Measurements from ENCODE around the gene RRAGC.
"Not testable (repeated sequence)": the region's sequence is repeated elsewhere in the genome, so short reads cannot be mapped to it uniquely, and the experiment has no call there.

The RRAGC gene

GRCh38 chr1:38814444-38814983 is 45.1 kb downstream of the RRAGC start:
- TF ChIP-seq CTCF (IDR thresholded peaks at IDR 0.05; ENCODE audit: low read depth, low read length): no peak
- Histone ChIP-seq H3K36me3 (no peaks in the 10 kb centered on the region), H3K27me3 (ENCODE audit: insufficient read depth, low read depth, severe bottlenecking) (no peaks in the 10 kb centered on the region), H3K9me3 (ENCODE audit: severe bottlenecking) (peaks cover 4% of the 10 kb centered on the region), H3K4me3 (ENCODE audit: low read depth, low read length) (no peak overlapping the region), H3K27ac (no peak overlapping the region)
- DNase-seq: no peak

GRCh38 chr1:38812981-38813380 is 46.6 kb downstream of the RRAGC start:
- Histone ChIP-seq H3K9me3 (ENCODE audit: severe bottlenecking) (peaks cover 4% of the 10 kb centered on the region), H3K27ac (no peak overlapping the region), H3K4me3 (ENCODE audit: low read depth, low read length) (no peak overlapping the region), H3K36me3 (no peaks in the 10 kb centered on the region), H3K27me3 (ENCODE audit: insufficient read depth, low read depth, severe bottlenecking) (no peaks in the 10 kb centered on the region)
- DNase-seq: no peak
- TF ChIP-seq CTCF (IDR thresholded peaks at IDR 0.05; ENCODE audit: low read depth, low read length): no peak

- H3K27ac ChIP-seq; DNase-seq; H3K27me3 ChIP-seq (ENCODE audit: insufficient read depth, low read depth, severe bottlenecking); H3K4me3 ChIP-seq (ENCODE audit: low read depth, low read length); H3K36me3 ChIP-seq; H3K9me3 ChIP-seq (ENCODE audit: severe bottlenecking): not testable (repeated sequence)
These were observed 48.1 kb downstream of the RRAGC start for GRCh38 chr1:38811466-38811865.

GRCh38 chr1:38806090-38806489 is 53.5 kb downstream of the RRAGC start:
- H3K27me3 ChIP-seq (ENCODE audit: insufficient read depth, low read depth, severe bottlenecking): no peaks in the 10 kb centered on the region
- DNase-seq: no peak

GRCh38 chr1:38805036-38805435 is 54.5 kb downstream of the RRAGC start:
- H3K27ac ChIP-seq: no peak overlapping the region
- no peaks in the 10 kb centered on the region for H3K27me3 ChIP-seq (ENCODE audit: insufficient read depth, low read depth, severe bottlenecking)
- no peaks in the 10 kb centered on the region for H3K9me3 ChIP-seq (ENCODE audit: severe bottlenecking)
- no peak overlapping the region for H3K4me3 ChIP-seq (ENCODE audit: low read depth, low read length)
- no peaks in the 10 kb centered on the region for H3K36me3 ChIP-seq
- no peak for TF ChIP-seq CTCF (IDR thresholded peaks at IDR 0.05; ENCODE audit: low read depth, low read length)
- no peak for DNase-seq

More at GRCh38 chr1:38806090-38806489, 53.5 kb downstream of the RRAGC start:
- Histone ChIP-seq H3K4me3 (ENCODE audit: low read depth, low read length) (no peak overlapping the region), H3K9me3 (ENCODE audit: severe bottlenecking) (no peaks in the 10 kb centered on the region), H3K36me3 (no peaks in the 10 kb centered on the region), H3K27ac (no peak overlapping the region)
- no peak for TF ChIP-seq CTCF (IDR thresholded peaks at IDR 0.05; ENCODE audit: low read depth, low read length)

- Histone ChIP-seq H3K27ac (no peak overlapping the region), H3K36me3 (no peaks in the 10 kb centered on the region), H3K4me3 (ENCODE audit: low read depth, low read length) (no peak overlapping the region), H3K27me3 (ENCODE audit: insufficient read depth, low read depth, severe bottlenecking) (no peaks in the 10 kb centered on the region), H3K9me3 (ENCODE audit: severe bottlenecking) (no peaks in the 10 kb centered on the region)
- DNase-seq: no peak
- no peak for TF ChIP-seq CTCF (IDR thresholded peaks at IDR 0.05; ENCODE audit: low read depth, low read length)
These were observed 55.3 kb downstream of the RRAGC start for GRCh38 chr1:38804062-38804886.

Data from WERI-Rb-1 (cell line).